ENCODE results near the gene ZNF628.

Gene ZNF628

DNA sequence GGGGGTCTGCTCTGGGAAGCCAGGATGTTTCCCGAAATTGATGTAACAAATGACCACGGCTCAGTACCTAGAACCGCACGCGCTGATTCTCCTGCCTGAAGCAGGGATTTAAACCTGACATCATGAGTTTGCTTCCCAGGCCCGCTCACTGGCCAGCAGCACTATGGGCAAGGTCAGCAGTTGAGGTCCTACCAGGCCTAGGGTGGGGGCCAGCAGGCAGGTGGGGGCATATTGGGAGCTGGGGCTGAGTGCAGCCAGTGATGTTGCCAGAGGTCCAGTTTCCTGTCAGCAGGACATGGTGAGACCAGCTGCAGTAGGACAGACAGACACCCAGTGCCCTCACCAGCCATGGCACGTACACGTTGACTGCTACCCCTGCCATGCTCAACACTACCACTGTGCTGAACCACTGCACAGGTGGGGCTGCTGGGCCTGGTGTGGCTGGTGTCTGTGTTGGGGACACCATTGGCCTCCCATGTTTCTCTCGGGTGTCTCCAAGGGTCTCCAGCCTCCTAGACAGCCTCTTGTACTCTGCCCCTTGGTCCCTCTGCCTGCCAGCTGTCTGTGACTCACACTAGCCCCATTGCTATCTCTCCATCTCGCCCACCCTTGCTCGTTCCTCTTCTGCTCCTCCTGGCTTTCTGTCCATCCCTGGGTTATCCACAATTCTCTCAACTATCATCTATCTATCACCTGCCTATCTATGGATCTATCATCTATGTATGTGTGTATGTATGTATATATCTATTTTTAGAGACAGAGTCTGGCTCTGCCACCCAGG, 10.8 kb upstream of the ZNF628 start:
- DNase-seq (ENCODE audit: low read depth): no peak
- TF ChIP-seq, protein P1, sequence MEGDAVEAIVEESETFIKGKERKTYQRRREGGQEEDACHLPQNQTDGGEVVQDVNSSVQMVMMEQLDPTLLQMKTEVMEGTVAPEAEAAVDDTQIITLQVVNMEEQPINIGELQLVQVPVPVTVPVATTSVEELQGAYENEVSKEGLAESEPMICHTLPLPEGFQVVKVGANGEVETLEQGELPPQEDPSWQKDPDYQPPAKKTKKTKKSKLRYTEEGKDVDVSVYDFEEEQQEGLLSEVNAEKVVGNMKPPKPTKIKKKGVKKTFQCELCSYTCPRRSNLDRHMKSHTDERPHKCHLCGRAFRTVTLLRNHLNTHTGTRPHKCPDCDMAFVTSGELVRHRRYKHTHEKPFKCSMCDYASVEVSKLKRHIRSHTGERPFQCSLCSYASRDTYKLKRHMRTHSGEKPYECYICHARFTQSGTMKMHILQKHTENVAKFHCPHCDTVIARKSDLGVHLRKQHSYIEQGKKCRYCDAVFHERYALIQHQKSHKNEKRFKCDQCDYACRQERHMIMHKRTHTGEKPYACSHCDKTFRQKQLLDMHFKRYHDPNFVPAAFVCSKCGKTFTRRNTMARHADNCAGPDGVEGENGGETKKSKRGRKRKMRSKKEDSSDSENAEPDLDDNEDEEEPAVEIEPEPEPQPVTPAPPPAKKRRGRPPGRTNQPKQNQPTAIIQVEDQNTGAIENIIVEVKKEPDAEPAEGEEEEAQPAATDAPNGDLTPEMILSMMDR (conservative IDR thresholded peaks at IDR 0.05; ENCODE audit: control insufficient read depth, insufficient read depth, low read depth, low read length): no peak
- H3K4me3 ChIP-seq (ENCODE audit: control insufficient read depth, low read depth, low read length): no peak overlapping the region

DNA sequence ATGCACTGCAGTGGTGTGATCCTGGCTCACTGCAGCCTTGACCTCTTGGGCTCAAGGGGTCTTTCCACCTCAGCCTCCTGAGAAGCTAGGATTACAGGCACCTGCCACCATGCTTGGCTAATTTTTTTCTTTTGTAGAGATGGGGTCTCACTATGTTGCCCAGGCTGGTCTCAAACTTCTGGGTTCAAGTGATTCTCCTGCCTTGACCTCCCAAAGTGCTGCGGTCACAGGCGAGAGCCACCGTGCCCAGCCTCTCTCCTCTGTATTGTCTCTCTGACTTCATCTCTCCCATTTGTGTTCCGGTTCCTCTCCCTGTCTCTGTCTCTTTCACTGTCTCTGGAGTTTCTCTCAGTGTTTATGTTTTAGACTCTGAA, 10.2 kb upstream of the ZNF628 start:
- H3K4me3 ChIP-seq (ENCODE audit: control insufficient read depth, low read depth, low read length): no peak overlapping the region
- TF ChIP-seq, protein P1 (conservative IDR thresholded peaks at IDR 0.05; ENCODE audit: control insufficient read depth, insufficient read depth, low read depth, low read length): no peak
- no peak for DNase-seq (ENCODE audit: low read depth)

DNA sequence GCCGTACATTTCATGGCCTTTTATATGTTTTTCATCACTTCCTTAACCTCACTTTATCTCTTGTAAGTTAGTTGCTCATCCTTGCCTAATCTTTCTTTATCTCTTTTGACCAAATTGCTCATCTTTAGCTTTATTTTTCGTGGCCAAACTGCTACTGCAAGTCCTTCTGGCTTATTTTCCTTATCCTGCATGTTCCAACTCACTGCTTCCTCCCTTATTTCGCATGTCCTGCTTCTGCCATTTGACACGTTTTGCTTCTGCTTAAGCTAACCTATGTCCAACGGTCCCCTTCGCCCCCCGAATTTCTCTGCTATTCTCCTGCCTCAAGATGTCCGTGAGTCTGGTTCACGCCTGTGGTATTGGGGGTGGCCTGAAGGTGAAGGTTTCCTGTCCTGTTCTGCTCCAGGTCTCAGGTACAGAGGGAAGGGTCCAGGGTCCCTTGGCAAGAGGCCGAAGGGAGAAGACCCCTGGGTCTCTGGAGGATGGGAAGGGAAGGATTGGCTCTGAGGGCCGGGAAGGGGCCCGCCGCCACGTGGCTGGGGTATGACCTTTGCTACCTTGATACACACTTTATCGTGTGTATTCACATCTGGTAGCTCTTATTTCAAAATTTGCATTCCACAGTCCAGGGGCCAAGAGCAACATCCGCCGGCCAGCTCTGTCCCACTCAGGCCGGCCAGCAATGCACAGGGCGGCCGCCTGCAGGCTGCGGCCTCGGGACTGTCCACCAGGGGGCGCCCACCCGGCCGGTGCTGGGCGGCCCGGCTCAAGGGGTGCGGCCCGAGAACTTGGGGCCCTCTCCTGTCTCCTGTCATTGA, 9.0 kb upstream of the ZNF628 start:
- peak; percentile 70 for DNase-seq (ENCODE audit: low read depth)
- H3K4me3 ChIP-seq (ENCODE audit: control insufficient read depth, low read depth, low read length): no peak overlapping the region
- TF ChIP-seq, protein P1 (conservative IDR thresholded peaks at IDR 0.05; ENCODE audit: control insufficient read depth, insufficient read depth, low read depth, low read length): peak; percentile 57

DNA sequence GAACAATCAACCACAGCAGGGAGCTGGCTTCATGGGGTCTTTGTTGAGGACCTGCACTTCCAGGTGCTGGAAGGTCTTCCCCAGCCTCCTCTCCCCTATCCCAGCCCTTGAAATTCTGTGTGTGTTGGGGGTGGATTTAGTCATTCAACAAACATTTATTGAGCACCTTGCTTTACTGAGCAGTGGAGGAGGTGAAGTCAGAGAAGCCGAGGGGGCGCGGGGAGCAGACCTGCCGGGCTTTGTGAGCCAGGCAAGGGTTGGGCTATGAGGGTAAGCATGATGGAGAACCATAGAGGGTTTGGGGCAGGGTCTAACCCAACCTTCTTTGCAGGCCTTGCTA, 8.4 kb upstream of the ZNF628 start:
- H3K4me3 ChIP-seq (ENCODE audit: control insufficient read depth, low read depth, low read length): no peak overlapping the region
- no peak for DNase-seq (ENCODE audit: low read depth)

DNA sequence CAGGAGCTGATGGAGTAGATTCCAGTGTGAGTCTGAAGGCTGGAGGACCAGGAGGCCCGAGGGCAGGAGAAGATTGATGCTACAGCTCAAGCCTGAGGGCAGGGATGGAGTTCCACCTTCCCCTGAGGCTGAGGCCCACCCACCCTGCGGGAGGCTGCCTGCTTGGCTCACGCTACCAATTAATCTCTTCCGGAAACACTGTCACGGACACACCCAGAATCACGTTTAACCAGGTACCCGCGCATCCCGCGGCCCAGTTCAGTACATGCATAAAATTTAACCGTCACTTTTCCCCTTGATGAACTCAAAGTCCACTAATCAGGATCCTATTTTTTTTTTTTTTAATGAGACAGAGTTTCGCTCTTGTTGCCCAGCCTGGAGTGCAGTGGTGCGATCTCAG, 5.2 kb upstream of the ZNF628 start:
- TF ChIP-seq, protein P1 (conservative IDR thresholded peaks at IDR 0.05; ENCODE audit: control insufficient read depth, insufficient read depth, low read depth, low read length): no peak
- no peak for DNase-seq (ENCODE audit: low read depth)
- H3K4me3 ChIP-seq (ENCODE audit: control insufficient read depth, low read depth, low read length): no peak overlapping the region

More for the DNA sequence above, 8.4 kb upstream of the ZNF628 start:
- TF ChIP-seq, protein P1 (conservative IDR thresholded peaks at IDR 0.05; ENCODE audit: control insufficient read depth, insufficient read depth, low read depth, low read length): no peak

GRCh38 chr19:55472463-55472862, 4.0 kb upstream of the ZNF628 start:
- no peak overlapping the region for H3K4me3 ChIP-seq (ENCODE audit: control insufficient read depth, low read depth, low read length)
- TF ChIP-seq, protein P1 (conservative IDR thresholded peaks at IDR 0.05; ENCODE audit: control insufficient read depth, insufficient read depth, low read depth, low read length): no peak
- peak; percentile 79 for DNase-seq (ENCODE audit: low read depth)
